Ishikawa (cell line): ENCODE results near the gene PLA2G6.

Source experiments
- CEBPB ChIP-seq: IDR thresholded peaks from 2 replicates; pipeline ENCODE4 v1.6.1; 2012
- CREB1 ChIP-seq: IDR thresholded peaks from 2 replicates; pipeline ENCODE4 v1.6.1; 2012; ENCODE audit warnings: low read depth
- EGR1 ChIP-seq: IDR thresholded peaks from 2 replicates; pipeline ENCODE4 v1.6.1; 2012
- EP300 ChIP-seq: IDR thresholded peaks from 2 replicates; pipeline ENCODE4 v1.6.1; 2012; ENCODE audit warnings: borderline replicate concordance
- FOXM1 ChIP-seq: IDR thresholded peaks from 2 replicates; pipeline ENCODE4 v1.6.1; 2012; ENCODE audit warnings: low read depth, borderline replicate concordance
- NFIC ChIP-seq: IDR thresholded peaks from 2 replicates; pipeline ENCODE4 v1.6.1; 2012
- RAD21 ChIP-seq: IDR thresholded peaks from 2 replicates; pipeline ENCODE4 v1.6.1; 2012; ENCODE audit warnings: low read depth
- REST ChIP-seq: IDR thresholded peaks from 2 replicates; pipeline ENCODE4 v1.6.1; 2012; ENCODE audit warnings: low read depth, mild to moderate bottlenecking
- TAF1 ChIP-seq: IDR thresholded peaks from 2 replicates; pipeline ENCODE4 v1.6.1; 2012; ENCODE audit warnings: low read depth, mild to moderate bottlenecking
- TCF12 ChIP-seq: IDR thresholded peaks from 2 replicates; pipeline ENCODE4 v1.6.1; 2012; ENCODE audit warnings: low read depth
- TEAD4 ChIP-seq: IDR thresholded peaks from 2 replicates; pipeline ENCODE4 v1.6.1; 2012
- USF1 ChIP-seq: IDR thresholded peaks from 2 replicates; pipeline ENCODE4 v1.6.1; 2012
- YY1 ChIP-seq: IDR thresholded peaks from 2 replicates; pipeline ENCODE4 v1.6.1; 2012; ENCODE audit warnings: low read depth
- ZBTB7A ChIP-seq: IDR thresholded peaks from 2 replicates; pipeline ENCODE4 v1.6.1; 2012; ENCODE audit warnings: low read depth
- TF ChIP-seq, protein P1 (sequence below): IDR thresholded peaks from 2 replicates; pipeline ENCODE4 v1.6.1; 2012

Gene PLA2G6

DNA sequence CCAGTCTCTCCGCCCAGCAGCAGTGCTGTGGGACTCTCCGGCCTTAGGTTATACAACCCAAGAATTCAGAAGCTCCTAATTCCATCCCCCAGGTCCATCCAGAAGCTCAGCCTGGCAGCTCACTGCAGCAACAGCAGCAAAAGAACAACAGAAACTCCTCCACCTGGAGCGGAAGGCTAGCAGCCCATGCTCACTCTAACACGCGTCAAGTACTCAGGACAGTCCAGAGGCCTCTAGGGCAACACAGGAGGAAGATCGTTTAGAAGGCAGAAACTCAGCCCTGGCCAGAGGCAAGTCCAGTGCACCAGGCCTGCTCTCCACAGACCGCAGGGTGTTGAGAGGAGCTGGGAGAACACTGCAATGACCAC lies 17.1 kb downstream of the PLA2G6 start:
- TF ChIP-seq EP300 (no peak), CEBPB (no peak), TEAD4 (no peak), REST (no peak), EGR1 (no peak), RAD21 (no peak), YY1 (no peak), ZBTB7A (no peak), TCF12 (no peak), CREB1 (no peak), USF1 (no peak), NFIC (no peak), FOXM1 (no peak)
- TF ChIP-seq, protein P1, sequence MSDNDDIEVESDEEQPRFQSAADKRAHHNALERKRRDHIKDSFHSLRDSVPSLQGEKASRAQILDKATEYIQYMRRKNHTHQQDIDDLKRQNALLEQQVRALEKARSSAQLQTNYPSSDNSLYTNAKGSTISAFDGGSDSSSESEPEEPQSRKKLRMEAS, result no peak

GRCh38 chr22:38163844-38164550 lies 17.6 kb downstream of the PLA2G6 start:
- TF ChIP-seq TAF1, result no peak

DNA sequence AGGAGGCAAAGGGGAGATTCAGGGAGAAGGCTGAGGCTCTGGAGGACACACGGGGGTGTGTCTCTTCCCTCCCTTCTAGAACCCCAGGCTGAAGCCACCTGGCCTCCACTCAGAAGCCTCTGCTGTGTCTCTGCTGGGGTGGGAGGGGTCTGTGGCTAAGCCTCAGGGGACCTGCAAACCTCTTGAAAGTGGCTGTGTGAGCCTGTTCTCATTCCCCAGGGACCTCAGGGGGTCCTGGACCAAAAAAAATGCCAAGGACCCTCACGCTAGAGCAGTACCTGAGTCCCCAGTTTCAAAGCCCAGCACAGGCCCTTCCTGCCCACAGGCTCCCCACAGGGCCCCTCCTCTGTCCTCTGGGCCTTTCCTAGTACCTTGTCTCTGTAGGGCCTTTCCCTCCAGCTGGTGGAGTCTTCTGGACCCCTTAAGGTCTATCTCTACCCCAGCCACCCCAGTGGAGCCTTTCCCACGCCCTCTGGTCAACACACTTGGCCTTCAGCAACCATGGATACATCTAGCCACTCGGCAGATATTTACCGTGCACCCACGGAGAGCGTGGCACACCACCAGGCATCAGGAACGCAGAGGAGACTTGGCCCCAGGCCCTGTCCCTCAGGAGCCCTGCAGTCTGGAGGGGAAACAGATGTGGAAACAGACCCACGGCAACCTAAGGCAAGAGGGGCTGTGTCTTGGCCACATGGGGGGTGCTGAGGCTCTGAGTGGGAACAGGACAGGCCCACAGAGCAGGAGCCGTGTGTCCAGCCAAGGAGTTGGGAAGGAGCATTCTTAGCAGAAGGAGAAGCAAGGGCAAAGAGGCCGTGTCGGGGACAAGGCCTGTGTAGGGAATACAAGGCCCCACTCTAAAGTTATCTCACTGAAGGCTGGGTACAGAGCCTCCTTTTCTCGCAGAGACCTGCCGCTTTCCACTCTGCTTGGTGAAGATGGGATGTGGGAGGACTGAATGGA lies 18.5 kb downstream of the PLA2G6 start:
- TF ChIP-seq CREB1, result no peak

- TF ChIP-seq REST (no peak), CEBPB (no peak), TCF12 (no peak), EP300 (no peak), USF1 (no peak), CREB1 (no peak), EGR1 (no peak), NFIC (no peak)
- TF ChIP-seq, protein P1, result no peak
Measured at GRCh38 chr22:38155703-38156102, 25.9 kb downstream of the PLA2G6 start.

GRCh38 chr22:38153821-38154562 lies 27.6 kb downstream of the PLA2G6 start:
- no peak for TF ChIP-seq EGR1
- peak; percentile 36; the same call in 1 of the 2 replicates for TF ChIP-seq RAD21

GRCh38 chr22:38151126-38151500 lies 30.5 kb downstream of the PLA2G6 start:
- TF ChIP-seq RAD21, result no peak
- TF ChIP-seq EP300, result no peak
- no peak for TF ChIP-seq YY1
- TF ChIP-seq ZBTB7A, result no peak
- TF ChIP-seq CEBPB, result no peak
- no peak for TF ChIP-seq USF1
- no peak for TF ChIP-seq TAF1
- no peak for TF ChIP-seq NFIC
- TF ChIP-seq TCF12, result no peak
- no peak for TF ChIP-seq CREB1
- no peak for TF ChIP-seq EGR1
- TF ChIP-seq TEAD4, result no peak
